Activated CD8-positive, alpha-beta memory T cell treated with anti-CD3 and anti-CD28 coated beads for 36 hours (primary cell): ENCODE results near the gene MCAT. TPM values are rescaled to one million over a fixed set of nuclear protein-coding genes. Genes with fewer than 3 reads are reported as not detected.

Experiments used
- CTCF ChIA-PET: fragments of 350-600 bp; sonication (Branson Sonifier 250); formaldehyde crosslinking; loops from one replicate; lab custom pipeline; 2021; ENCODE audit warnings: antibody characterized with exemption; lab: Charles Lee
- POLR2A ChIA-PET: fragments of 350-600 bp; sonication (Branson Sonifier 250); formaldehyde crosslinking; loops from one replicate; lab custom pipeline; 2021; ENCODE audit warnings: antibody characterized with exemption; lab: Charles Lee
- total RNA-seq, 2 experiments: library from RNA; stranded (reverse); gene quantifications; one replicate each; pipeline ENCODE4 v1.2.3, GENCODE V29; 2021

Gene MCAT
- total RNA-seq = 10 to 100 TPM; 27.6 to 31.0 TPM

- ChIA-PET CTCF (interaction anchor here (1.2 kb wide), 1 partner anchor 20 kb away, joined by 3 read pairs; no protein-coding TSS in a partner anchor), POLR2A (interaction anchor here (0.7 to 1.4 kb wide), 3 partner anchors 8 to 1938 kb away, joined by 3 to 6 read pairs (median 5); partner anchors contain the start of genes L3MBTL2 and TSPO)
These were observed at the start of gene MCAT for GRCh38 chr22:43142880-43143562. MCAT (minus strand) TSS chr22:43143398; CDS start chr22:43143348, 50 bp downstream.

DNA sequence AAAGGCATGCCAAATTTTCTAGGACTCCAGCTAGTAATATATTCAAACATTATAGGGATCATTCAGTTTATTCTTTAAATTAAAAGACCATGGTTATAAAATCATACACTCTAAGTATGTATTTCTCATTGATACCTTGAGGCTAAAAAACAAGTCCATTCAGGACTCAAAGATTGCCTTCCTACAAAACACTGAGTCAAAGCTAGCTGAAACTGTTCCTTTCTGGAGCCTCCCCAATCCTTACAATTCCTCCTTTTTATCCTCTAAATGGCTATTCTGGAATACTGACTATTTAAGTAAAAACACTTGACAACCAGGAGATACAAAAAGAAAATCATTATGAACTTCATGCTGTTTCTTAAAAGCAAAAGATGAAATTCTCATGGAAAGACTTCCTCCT is 48.6 kb upstream of the MCAT start:
- POLR2A ChIA-PET = no interaction called here
- CTCF ChIA-PET = interaction anchor here (0.6 kb wide), 1 partner anchor 66 kb away, joined by 4 read pairs; no protein-coding TSS in a partner anchor

GRCh38 chr22:43188829-43189545 is 45.8 kb upstream of the MCAT start:
- ChIA-PET CTCF (no interaction called here), POLR2A (no interaction called here)

DNA sequence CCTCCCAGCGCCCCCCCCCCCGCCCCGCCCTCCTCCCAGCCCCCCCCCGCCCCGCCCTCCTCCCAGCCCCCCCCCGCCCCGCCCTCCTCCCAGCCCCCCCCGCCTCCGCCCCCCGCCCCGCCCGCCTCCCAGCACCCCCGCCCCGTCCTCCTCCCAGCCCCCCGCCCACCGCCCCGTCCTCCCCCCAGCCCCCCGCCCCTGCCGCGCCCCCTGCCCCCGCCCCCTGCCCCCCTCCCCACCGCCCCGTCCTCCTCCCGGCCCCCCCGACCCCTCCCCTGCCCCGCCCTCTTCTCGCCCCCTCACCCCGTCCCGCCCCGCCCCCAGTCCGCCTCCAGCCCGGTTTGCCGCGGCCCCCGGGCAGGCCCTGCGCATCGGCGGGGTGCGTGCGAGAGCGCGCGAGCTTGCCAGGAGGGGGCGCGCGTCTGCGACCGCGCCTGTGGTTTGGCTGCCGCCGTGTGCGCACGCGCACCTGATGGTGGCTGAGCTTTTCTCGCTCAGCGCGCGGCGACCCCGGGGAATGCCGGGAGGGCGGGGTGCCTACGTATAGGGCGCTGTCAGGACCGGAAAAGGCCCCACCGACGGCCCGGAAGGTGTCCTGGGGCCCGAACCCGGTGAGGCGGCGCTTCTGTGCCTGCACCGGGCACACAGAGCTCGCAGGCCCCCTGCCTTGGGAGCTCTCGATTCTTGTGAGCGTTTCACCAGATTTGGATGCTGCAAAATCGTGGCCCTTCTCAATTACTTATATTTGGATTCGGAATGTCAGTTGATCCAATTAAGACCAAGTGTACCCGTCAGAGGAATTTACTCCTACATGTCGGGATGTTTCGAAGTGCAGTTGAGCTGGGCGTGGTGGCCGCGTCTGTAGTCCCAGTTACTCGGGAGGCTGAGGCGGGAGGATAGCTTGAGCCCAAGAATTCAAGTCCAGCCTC is 44.2 kb upstream of the MCAT start:
- CTCF ChIA-PET = interaction anchor here (1.0 kb wide), 1 partner anchor 10 kb away, joined by 4 read pairs; no protein-coding TSS in a partner anchor

GRCh38 chr22:43186272-43187170 is 43.3 kb upstream of the MCAT start, which contains the start of gene TTLL12:
TTLL12 (minus strand) TSS chr22:43187134; CDS start chr22:43187069, 65 bp downstream.
- CTCF ChIA-PET = no interaction called here

More for the DNA sequence above, 44.2 kb upstream of the MCAT start:
- POLR2A ChIA-PET = interaction anchor here (0.6 to 1.6 kb wide), 7 partner anchors 13 to 1531 kb away, joined by 3 to 5 read pairs (median 4); partner anchors contain the start of genes MCAT, POLDIP3 and TSPO

DNA sequence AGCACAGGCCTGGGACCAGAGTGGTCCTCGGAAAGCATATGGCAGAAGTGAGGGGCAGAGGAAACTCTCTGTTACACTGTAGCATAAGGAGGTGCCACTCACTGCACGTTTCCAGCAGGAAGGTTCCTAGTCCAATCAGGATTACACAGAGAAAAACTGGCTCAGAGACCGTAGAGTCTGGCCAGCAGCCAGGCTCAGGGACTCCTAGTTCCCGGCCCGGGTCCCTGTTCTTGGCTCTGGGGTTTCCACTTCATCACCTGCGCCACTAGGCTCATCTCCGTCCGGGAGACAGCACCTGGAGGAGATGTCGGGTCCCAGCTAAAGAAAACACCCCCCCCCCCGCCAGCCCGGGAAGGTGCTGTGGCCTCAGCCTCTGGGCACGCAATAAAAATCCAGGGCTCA is 42.7 kb upstream of the MCAT start:
- ChIA-PET POLR2A (interaction anchor here (1.3 kb wide), 1 partner anchor 572 kb away, joined by 4 read pairs; the partner anchor contains the start of gene POLDIP3), CTCF (no interaction called here)

More at GRCh38 chr22:43186272-43187170, 43.3 kb upstream of the MCAT start, which contains the start of gene TTLL12:
- POLR2A ChIA-PET = interaction anchor here (0.6 to 1.6 kb wide), 6 partner anchors 12 to 756 kb away, joined by 3 to 5 read pairs (median 4); partner anchors contain the start of genes MCAT, POLDIP3 and TSPO

GRCh38 chr22:43183496-43184277 is 40.5 kb upstream of the MCAT start:
- POLR2A ChIA-PET = no interaction called here
- CTCF ChIA-PET = no interaction called here

GRCh38 chr22:43182726-43183125 is 39.5 kb upstream of the MCAT start:
- CTCF ChIA-PET = no interaction called here
- POLR2A ChIA-PET = no interaction called here

- ChIA-PET CTCF (no interaction called here), POLR2A (no interaction called here)
These were observed 38.9 kb upstream of the MCAT start for GRCh38 chr22:43182118-43182517.

DNA sequence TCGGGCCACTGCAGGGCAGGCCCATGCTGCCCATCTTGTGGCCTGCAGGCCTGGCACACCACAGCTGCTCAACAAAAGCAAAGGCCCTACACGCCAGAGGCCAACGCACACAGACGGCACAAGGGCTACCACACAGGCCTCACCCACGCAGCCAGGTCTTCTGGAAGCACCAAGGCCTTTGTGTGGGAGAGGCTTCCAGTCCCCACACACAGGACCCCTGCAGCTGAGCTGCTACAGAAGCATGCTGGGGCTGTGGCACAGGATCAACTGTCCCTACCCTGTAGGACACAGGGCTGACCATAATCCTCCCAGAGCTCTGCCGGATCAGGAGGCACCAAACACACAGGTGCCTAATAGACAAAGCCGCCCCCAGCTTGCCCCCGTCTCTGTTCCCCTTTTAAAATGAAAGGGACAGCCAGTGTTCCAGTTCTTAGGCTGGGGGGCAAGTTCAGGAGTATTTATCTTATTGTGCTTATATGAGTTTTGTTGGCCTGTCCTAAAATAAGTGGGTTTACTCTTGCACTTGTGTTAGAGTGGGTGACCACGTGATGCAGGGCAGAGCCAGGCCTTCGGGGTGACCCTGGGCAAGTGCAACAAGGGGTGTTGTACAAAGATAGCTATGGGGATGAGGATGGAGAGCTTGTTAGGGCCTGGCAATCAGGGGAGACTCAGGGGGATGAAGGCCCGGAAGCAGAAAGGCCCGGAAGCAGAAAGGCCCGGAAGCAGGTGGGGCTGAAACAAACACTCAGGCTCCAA is 38.3 kb upstream of the MCAT start:
- ChIA-PET POLR2A (no interaction called here), CTCF (no interaction called here)

GRCh38 chr22:43180670-43181069 is 37.5 kb upstream of the MCAT start:
- ChIA-PET CTCF (interaction anchor here (0.6 kb wide), 1 partner anchor 19 kb away, joined by 3 read pairs; no protein-coding TSS in a partner anchor), POLR2A (no interaction called here)

- POLR2A ChIA-PET = no interaction called here
These were observed 36.7 kb upstream of the MCAT start for GRCh38 chr22:43179911-43180195.

GRCh38 chr22:43179146-43179910 is 36.1 kb upstream of the MCAT start:
- CTCF ChIA-PET = no interaction called here
- POLR2A ChIA-PET = no interaction called here

More at GRCh38 chr22:43179911-43180195, 36.7 kb upstream of the MCAT start:
- CTCF ChIA-PET = no interaction called here

DNA sequence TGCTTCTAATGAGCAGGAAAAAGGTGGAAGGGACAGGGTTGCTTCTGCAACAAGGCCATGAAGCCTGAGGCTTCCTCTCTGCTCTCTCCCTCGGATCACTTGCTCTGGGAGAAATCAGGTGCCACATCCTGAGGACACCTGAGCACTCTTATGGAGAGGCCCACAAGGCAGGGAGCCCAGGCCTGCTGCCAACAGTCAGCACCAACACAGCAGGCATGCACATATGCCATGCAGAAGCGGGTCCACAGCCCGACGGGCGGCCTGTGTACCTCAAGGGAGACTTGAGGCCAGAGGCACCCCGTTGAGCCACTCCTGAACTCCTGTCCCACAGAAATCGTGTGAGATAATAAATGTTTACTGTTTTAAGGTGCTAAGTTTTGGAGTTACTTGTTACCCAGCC is 34.3 kb upstream of the MCAT start:
- ChIA-PET CTCF (no interaction called here), POLR2A (no interaction called here)

GRCh38 chr22:43176090-43176489 is 32.9 kb upstream of the MCAT start:
- ChIA-PET POLR2A (no interaction called here), CTCF (interaction anchor here (0.7 kb wide), 2 partner anchors 24 to 258 kb away, joined by 4 to 5 read pairs; no protein-coding TSS in a partner anchor)
